HG02970 (cell line): ENCODE results near the gene AAMP.
"Not testable (repeated sequence)": the region's sequence is repeated elsewhere in the genome, so short reads cannot be mapped to it uniquely, and the experiment has no call there.

Experiments used
- ATAC-seq: cut with Tn5 transposase; IDR thresholded peaks from one replicate; pipeline ENCODE4 v1.9.1; 2021; ENCODE audit warnings: mild to moderate bottlenecking, moderate library complexity, moderate number of reproducible peaks; ENCODE audit not compliant: unreplicated experiment, low FRiP score

Gene AAMP

DNA sequence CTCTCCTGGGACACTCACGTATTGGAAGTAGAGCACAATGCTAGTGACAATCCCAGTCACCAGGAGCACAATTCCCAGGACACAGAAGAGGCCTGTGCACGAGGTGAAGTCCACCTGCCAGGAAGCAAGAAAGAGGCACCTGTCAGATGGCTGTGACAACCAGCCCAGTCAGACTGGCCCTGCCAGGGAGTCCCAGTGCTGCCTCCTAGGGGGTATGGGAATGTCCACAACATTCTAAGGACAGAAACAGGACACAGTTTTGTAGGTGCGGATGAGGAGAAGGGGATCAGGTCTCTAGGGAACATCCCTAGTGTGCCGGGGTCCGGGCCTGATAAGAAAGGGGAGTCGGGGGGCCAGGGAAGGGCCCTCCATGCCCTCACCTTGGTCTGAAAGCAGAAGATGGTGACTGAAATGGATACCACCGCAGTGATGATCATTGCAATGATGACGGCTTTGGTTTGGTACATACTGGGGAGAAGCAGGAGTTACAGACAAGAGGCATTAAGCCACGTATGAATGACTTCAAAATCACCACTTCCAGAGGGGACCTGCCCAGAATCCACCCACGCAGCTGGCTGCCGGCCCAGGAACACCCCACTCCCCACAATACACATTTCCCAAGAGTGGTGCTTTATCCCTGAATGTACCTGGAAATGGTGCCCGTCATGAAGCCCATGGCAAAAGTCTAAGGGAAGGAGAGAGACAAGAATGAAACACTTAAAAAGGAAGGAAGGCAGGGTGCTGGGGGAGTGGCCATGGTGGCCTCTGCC lies 7.2 kb upstream of the AAMP start:
- ATAC-seq, result no peak

DNA sequence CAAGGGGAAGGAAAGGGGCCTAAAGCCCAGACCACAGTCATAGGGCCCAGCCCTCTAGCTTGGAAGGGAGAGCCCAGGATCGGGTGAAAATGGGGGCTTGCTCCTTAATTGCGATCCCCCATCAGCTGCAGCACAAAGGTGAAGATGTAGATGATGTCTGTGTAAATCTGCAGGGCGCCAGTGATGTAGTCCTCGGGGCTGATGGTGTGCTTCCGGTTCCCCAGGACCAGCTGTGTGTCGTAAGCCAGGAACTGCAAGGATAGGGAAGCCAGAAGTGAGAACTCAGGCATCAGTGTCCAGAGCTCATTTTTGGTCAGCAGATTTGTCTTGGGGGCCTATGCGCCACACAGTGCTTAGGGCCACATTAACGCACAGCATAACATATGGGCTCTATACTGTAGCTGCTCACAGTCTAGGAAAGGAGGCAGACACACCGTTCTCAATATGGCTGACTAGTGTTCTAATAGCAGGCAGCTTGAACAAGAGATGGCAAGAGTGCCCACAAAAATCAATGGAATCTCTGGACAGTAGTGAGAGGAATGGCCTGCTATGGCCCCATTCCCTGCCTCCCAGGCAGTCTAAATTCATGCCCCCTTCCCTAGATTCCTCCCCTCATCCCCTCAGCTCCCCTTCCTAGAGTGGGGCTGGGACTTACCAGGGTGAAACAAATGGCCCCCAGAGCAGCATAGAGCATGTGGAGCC lies 5.6 kb upstream of the AAMP start:
- no peak for ATAC-seq

DNA sequence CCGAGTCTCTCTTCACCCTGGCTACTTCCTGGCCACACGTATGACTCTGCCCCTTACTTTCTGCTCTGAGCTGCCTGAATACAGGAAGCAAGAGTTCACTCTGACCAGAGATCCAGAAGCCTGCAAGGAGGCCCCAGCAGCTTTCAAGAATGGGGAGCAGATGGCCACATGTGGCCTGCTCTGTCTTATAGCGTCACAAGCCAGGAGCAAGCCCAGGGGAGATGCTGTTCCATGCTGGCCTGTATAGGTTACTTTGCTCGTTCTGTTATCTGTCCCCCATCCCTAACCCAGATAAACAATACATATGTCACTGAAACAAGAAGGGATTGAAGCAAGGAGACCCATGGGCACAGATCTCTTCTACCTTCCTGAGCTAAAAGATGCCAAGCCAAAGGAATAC lies 4.6 kb upstream of the AAMP start:
- ATAC-seq, result no peak

DNA sequence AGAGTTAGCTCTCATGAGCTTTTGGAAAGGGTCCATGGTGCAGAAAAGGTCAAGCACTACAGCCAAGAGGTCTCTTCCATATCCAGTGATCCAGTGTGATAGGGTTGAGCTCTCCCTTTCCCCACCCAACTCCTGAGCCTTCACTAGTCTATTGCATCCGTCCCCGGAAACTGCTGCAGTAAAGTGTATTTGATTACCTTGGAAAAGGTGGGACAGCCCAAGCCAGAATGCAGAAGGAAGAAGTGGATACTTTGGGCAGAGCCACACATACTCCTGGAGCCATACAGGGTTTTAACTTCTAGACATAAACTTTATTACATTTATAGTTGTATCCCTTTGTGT lies 3.9 kb upstream of the AAMP start:
- ATAC-seq, result no peak

DNA sequence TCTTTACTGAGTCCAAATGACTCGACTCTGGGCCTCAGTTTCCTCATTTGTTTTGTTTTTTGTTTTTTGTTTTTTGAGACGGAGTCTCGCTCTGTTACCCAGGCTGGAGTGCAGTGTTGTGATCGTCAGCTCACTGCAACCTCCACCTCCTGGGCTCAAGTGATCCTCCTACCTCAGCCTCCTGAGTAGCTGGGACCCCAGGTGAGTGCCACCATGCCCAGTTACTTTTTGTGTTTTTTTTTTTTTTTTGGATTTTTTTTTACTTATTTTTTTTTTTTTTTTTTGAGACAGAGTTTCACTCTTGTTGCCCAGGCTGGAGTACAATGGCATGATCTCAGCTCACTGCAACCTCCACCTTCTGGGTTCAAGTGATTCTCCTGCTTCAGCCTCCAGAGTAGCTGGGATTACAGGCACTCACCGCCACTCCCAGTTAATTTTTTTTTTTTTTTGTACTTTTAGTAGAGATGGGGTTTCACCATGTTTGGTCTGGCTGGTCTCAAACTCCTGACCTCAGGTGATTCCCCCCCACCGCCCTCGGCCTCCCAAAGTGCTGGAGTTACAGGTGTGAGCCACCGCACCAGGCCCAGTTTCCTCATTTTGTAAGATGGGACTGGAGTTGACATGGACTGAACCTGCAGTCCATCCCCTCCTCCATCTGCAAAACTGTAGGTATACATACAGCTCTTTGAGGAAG lies 3.4 kb upstream of the AAMP start:
- not testable (repeated sequence) for ATAC-seq

DNA sequence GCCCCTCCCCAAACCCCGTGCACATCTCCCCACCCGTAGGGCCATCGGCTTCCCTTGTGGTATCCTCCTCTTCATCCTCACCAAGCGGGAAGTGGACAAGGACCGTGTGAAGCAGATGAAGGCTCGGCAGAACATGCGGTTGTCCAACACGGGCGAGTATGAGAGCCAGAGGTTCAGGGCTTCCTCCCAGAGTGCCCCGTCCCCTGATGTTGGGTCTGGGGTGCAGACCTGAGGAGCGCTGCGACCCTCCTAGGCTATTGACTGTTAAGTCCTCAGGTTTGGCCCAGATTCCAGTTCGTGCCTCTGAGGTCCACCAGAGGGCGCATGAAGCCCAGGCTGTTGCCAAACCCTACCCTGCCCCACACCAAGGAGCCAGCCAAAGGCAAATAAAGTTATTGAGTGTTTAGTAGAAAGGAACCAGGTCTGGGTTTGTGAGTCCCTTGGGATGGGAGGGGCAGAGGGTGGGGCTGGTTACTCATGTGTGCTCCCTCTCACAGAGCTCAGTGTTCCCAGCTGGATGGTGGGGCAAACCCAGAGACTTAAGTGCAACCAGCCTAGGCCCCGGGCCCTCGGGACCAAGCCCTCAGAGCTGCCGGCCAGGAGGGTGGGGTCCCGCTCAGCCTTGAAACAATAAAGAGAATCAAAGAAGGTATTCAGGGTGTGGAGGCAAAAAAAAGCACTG lies 2.7 kb upstream of the AAMP start:
- ATAC-seq, result no peak

DNA sequence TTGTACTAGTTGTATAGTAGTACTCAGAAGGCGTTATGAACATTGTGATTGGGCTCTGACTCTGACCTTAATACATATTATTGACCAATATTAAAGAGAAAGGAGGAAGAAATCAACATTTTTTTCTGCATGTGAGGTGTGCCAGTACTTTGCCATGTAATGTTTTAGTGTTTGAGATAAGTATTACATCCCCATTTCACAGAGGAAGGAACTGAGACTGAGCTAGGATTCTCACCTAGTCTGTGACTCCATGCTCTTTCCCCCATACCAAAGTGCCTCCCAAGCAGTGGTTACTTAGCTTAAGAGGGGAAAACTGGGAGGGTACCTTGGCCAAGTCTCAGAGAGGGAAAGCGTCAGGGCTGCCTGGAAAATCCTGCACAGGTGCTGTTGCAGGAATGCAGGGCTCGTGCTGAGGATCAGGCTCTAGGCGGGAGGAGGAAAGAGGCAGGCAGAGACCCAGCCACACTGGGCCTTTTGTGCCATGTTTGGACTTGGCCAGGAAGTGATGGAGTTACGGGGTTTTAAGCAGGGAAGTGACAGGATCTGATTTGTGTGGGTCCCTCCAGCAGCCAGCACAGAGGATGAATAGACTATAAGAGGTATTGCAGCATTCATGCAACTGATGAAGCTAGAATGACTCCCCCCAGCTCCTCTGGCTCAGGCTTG lies 2.1 kb upstream of the AAMP start:
- ATAC-seq, result no peak

DNA sequence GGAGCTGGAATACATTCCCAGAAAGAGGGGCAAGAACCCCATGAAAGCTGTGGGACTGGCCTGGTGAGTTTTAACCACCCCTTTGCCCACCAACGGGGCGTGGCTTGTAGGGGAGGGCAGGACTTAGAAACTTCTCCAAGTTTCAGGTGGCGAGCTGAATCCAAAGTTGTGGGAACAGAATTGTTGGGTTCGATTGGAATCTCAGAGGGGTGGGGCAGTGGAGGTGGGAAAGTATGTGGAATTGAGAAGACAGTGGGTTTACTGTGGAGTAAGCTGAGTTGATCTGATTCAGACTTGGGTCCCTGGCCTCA lies 1.5 kb upstream of the AAMP start:
- no peak for ATAC-seq

DNA sequence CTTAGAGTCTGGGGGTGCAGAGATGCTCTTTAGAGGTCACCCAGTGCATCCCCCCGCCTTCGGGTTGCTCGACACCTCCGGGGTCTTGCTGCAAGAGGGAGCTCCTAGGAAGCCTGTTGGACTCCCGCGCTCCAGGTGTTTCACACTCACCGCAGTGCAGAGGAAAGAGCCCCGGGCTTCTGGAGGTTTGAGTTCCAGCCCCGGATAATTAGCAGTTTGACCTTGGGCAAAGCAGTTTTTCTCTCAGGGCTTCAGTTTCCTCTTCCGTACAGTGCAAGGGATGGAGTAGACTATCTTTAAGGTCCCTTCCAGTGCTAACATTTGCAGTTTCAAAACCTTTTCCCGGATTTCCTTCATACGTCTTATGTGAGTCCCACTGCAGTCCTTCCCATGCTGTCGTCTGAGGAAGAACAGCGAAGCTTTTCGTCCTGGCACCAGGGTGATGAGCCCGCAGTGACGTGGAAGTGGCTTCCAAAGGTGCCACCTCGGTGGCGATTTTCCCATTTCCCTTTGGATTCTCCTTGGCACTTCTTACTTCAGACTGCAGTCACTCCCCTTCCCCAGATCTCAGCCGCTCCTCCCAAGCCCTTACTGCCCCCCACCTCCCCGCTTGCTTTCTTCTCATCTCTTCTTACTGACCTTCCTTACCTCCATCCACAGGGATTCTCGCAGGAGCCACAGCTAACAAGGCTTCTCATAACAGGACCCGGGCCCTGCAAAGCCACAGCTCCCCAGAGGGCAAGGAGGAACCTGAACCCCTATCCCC lies 967 bp upstream of the AAMP start:
- no peak for ATAC-seq

DNA sequence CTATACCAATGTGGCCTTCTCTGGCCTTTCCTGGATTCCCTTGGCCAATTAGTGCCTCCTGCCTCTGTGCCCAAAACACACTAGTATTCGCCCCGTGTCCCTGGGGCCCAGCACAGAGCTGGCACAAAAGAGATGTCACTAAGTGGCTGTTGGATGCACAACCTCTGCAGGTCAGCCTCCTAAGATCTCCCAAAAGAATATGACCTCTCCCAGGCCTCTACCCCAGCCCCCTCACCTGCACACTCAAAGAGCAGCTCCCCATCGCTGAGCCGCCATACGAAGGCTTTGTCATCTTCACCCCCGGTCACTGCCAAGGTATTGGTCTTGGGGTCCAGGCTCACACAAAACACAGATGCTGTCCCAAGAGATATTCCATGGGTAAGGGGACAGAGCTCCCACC lies 2.7 kb downstream of the AAMP start:
- ATAC-seq, result no peak

DNA sequence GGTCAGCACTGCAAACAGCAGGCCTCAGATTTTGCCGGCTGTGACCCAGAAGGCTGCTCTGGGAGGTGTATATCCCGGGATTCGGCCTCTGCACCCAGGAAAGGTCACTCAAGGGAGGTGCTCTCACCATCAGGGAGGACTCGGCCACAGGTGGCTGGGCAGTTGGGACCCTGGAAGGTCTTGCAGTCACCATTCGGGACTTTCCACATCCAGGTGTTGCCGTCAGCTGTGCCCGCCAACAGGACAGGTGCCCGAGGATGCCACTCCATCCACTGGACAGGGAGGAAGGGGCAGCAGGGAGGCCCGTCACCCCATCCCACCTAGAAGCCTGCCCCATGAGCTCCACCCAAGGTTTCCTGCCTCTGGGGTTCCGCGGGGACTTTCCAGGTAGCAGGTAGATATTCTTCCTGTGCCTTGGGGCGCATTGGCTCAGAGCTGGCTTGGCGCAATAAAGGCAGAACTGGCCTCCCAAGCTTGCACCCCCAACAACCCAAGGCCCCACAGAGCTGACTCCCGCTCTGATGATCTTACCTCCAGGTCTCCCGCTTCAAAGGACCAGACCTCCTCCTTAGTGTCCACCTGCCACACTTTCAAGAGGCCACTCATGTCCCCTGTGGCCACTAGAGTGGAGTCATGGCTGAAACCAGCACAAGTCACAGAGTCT lies 3.5 kb downstream of the AAMP start:
- ATAC-seq, result no peak

DNA sequence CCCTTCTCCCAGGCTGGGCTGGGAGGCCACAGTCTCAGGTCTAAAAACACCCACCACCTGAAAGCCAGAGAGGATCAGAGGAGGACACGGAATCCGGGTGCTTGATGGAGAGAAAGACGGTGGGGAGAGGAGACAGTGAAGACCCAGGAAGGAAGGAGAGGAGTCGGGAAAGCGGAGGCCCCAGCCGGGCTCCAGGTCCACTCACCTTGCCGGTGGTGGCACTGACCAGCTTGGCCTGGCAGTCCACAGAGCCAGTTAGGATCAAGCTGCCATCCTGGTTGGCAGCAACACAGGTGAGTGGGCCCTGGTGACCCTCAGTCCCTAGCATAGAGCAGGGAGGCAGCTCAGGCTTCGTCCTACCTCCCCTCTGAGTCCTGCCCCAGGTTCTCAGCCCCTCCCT lies 4.3 kb downstream of the AAMP start:
- no peak for ATAC-seq

DNA sequence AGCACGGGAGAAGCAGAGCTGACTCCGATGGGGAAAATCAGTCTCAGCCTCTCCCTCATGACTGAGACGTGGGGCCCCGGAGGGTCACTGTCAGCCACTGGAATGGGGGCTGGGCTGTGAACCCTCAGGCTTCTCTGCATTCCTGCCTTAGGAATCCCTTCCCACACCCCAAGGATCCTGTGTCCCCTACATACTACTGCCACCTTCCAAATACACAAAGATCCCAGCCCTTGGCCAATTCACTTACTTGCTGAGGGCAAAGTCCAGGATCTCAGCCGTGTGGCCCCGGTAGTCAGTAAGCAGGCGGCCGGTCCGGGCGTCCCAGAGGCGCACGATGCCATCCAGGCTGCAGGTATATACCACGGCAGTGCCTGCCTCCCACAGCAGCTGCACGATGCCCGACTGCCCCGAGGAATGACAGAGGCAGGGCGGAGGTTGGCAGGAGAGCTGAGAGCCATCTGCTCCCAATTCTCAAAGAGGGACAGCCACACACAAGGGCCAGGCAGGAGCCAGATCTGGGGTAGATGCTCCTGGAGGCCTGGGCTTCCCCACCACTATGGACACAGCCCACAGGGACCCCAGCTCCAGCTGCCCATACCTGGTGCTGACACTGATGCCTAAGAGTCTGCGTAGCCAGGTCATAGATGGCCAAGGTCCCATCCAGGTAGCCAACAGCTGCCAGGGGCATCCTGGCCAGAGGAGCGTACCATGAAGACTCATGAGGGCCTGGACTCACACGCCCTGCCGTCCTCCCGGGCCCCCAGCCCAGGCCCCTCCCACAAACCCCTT lies 5.0 kb downstream of the AAMP start:
- no peak for ATAC-seq

DNA sequence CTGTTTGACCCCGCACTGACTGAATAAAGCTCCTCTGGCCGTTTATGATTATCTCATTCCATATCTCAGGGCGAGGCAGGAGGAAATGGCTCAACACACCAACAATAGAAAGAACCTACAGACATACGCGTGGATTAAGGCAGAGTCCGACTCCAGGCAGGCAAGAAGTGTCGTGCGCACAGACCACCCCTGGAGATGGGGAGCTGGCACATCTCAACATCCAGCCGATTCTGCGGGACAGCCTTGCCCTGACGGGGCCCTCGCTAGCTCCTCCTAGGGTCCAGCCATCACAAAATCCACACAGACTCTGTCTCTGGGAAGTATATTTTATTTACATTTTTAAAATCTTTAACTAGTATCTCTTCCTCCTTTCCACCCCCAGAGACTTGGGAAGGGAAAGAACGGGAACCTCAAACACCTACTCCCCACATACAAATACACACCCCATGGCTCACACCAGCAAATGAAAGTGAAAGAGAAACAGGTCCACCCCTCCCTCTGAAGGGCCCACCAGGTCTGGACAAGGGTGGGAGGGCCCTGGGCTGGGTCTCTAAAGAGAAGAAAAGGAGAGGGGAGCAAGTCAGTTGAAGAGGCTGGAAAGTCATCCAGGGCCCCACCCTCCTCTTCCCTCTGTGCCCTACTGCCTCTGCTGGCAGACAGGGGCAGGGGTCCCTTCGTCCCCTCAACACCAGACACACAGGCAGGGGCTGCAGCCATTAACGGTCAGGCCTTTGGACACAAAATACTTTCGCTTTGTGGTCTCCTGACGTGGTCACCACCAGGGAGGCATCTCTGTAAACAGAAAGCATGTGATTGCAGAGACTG lies 5.9 kb downstream of the AAMP start:
- no peak for ATAC-seq

DNA sequence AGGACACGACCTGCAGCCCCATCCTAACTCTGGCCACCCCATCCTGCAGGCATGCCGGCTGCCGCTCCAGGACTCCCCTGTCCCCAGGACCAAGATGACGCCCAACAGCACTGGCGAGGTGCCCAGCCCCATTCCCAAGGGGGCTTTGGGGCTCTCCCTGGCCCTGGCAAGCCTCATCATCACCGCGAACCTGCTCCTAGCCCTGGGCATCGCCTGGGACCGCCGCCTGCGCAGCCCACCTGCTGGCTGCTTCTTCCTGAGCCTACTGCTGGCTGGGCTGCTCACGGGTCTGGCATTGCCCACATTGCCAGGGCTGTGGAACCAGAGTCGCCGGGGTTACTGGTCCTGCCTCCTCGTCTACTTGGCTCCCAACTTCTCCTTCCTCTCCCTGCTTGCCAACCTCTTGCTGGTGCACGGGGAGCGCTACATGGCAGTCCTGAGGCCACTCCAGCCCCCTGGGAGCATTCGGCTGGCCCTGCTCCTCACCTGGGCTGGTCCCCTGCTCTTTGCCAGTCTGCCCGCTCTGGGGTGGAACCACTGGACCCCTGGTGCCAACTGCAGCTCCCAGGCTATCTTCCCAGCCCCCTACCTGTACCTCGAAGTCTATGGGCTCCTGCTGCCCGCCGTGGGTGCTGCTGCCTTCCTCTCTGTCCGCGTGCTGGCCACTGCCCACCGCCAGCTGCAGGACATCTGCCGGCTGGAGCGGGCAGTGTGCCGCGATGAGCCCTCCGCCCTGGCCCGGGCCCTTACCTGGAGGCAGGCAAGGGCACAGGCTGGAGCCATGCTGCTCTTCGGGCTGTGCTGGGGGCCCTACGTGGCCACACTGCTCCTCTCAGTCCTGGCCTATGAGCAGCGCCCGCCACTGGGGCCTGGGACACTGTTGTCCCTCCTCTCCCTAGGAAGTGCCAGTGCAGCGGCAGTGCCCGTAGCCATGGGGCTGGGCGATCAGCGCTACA lies 7.0 kb downstream of the AAMP start:
- ATAC-seq, result no peak

DNA sequence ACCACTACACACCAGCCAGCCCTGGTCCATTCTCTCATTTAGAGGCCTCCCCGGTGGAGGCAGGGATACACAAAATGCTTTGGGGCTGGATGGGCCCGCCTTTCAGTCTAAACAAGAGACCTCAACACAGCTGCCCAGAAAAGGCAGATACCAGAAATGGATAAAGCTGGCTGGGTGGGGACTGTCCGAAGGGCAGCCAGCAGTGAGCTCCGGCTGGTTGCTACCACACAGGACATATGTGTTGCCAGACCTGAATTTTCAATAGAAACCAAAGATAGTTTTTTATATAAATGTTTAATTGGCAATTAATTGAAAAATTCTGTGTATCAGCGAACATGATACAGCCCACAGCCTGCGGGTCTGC lies 7.7 kb downstream of the AAMP start:
- no peak for ATAC-seq
